Endothelial cell of umbilical vein (primary cell): ENCODE data around the gene LUZP2. TPM values are rescaled to one million over a fixed set of nuclear protein-coding genes. Genes with fewer than 3 reads are reported as not detected.

Experiments
- BruUV-seq: library from RNA; stranded (reverse); fragments of 400-500 nt; replicated peaks from 2 replicates; lab custom pipeline; 2021; lab: Mats Ljungman, UMichigan
- CTCF ChIA-PET: fragments of 300-600, 350-600 bp; sonication (Branson Sonifier 250); formaldehyde crosslinking; loops from one replicate; lab custom pipeline; 2021; ENCODE audit warnings: antibody characterized with exemption, inconsistent platforms; lab: Charles Lee
- POLR2A ChIA-PET: fragments of 300-600, 350-600 bp; sonication (Branson Sonifier 250); formaldehyde crosslinking; loops from one replicate; lab custom pipeline; 2021; ENCODE audit warnings: antibody characterized with exemption, inconsistent platforms; lab: Charles Lee
- DNase-seq: peaks from one replicate; pipeline ENCODE4 v3.0.0-alpha.2; 2011; ENCODE audit warnings: low read depth, low spot score
- FAIRE-seq: peaks from 2 replicates; lab custom pipeline; 2011; peaks lifted over from hg19 to GRCh38; lab: Jason Lieb, UNC
- H2AFZ ChIP-seq: 2 replicates; pipeline ENCODE4 v1.6.0; 2012; ENCODE audit warnings: low read depth, low read length, control low read depth, inconsistent platforms
- H3K27ac ChIP-seq: 2 replicates; pipeline ENCODE4 v1.5.1; 2011; ENCODE audit warnings: low read depth, mild to moderate bottlenecking, control low read depth, low read length, moderate library complexity; ENCODE audit not compliant: insufficient read depth
- H3K27me3 ChIP-seq, 2 experiments: 2 replicates each; pipeline versions ENCODE4 v1.6.0 to v1.6.1; 2011; ENCODE audit warnings: low read length in 2 of 2, mixed read lengths in 1 of 2; ENCODE audit not compliant: control insufficient read depth in 2 of 2, insufficient read depth in 2 of 2
- H3K36me3 ChIP-seq, 2 experiments: 2 replicates in 1 of 2; 3 replicates in 1 of 2; pipeline ENCODE4 v1.5.1; 2011; ENCODE audit warnings: low read length in 2 of 2, mild to moderate bottlenecking in 1 of 2, moderate library complexity in 1 of 2; ENCODE audit not compliant: control insufficient read depth in 2 of 2, insufficient read depth in 2 of 2; ENCODE audit errors: extremely low read depth in 1 of 2
- H3K4me1 ChIP-seq: 3 replicates; pipeline ENCODE4 v1.5.1; 2011; ENCODE audit warnings: mild to moderate bottlenecking, low read length; ENCODE audit not compliant: control insufficient read depth, insufficient read depth; ENCODE audit errors: extremely low read depth
- H3K4me2 ChIP-seq: 2 replicates; pipeline ENCODE4 v1.6.1; 2011; ENCODE audit warnings: low read length, control low read depth, mixed read lengths; ENCODE audit not compliant: insufficient read depth
- H3K4me3 ChIP-seq, 3 experiments: fragments of 200-600 bp in 1 of 3; sonication (generic), shearing (Covaris generic) in 1 of 3; replicated peaks in 1 of 3; 2 replicates each; pipeline ENCODE4 v1.5.1; 2011 to 2016; ENCODE audit warnings: control low read depth in 3 of 3, low read length in 3 of 3, mild to moderate bottlenecking in 2 of 3, inconsistent platforms in 1 of 3, low read depth in 1 of 3, moderate library complexity in 1 of 3; ENCODE audit not compliant: insufficient read depth in 1 of 3
- H3K79me2 ChIP-seq: 2 replicates; pipeline ENCODE4 v1.6.0; 2012; ENCODE audit warnings: low read length, inconsistent platforms; ENCODE audit not compliant: control insufficient read depth, insufficient read depth
- H3K9ac ChIP-seq: replicated peaks from 2 replicates; pipeline ENCODE3; 2011; ENCODE audit warnings: low read length, control low read depth; ENCODE audit not compliant: insufficient read depth; ENCODE audit errors: extremely low read depth
- H3K9me1 ChIP-seq: replicated peaks from 3 replicates; pipeline ENCODE4 v1.6.0; 2011; ENCODE audit warnings: mild to moderate bottlenecking, low read length; ENCODE audit not compliant: control insufficient read depth, insufficient read depth; ENCODE audit errors: extremely low read depth
- H3K9me3 ChIP-seq: replicated peaks from 2 replicates; pipeline ENCODE4 v1.5.1; 2012; ENCODE audit warnings: low read length, inconsistent platforms; ENCODE audit not compliant: control insufficient read depth, insufficient read depth
- H4K20me1 ChIP-seq: replicated peaks from 2 replicates; pipeline ENCODE3; 2011; ENCODE audit warnings: mild to moderate bottlenecking, low read length; ENCODE audit not compliant: control insufficient read depth, insufficient read depth; ENCODE audit errors: extremely low read depth
- FOS ChIP-seq: IDR thresholded peaks from 2 replicates; pipeline ENCODE4 v1.6.1; 2011; ENCODE audit warnings: mild to moderate bottlenecking, low read length, moderate library complexity, borderline replicate concordance; ENCODE audit not compliant: insufficient read depth
- GATA2 ChIP-seq: IDR thresholded peaks from 2 replicates; pipeline ENCODE4 v1.7.0; 2011; ENCODE audit warnings: low read depth, mild to moderate bottlenecking, moderate library complexity, mixed read lengths, low read length; ENCODE audit not compliant: insufficient read length, insufficient read depth
- JUN ChIP-seq: IDR thresholded peaks from 2 replicates; pipeline ENCODE4 v1.6.1; 2011; ENCODE audit warnings: borderline replicate concordance, low read depth; ENCODE audit not compliant: insufficient read length, insufficient read depth
- MAX ChIP-seq: IDR thresholded peaks from 2 replicates; pipeline ENCODE4 v1.6.1; 2011; ENCODE audit not compliant: insufficient read depth, insufficient read length
- POLR2AphosphoS5 ChIP-seq: IDR thresholded peaks from 2 replicates; pipeline ENCODE4 v1.6.1; 2012; ENCODE audit warnings: low read depth, mild to moderate bottlenecking, control low read depth, low read length, moderate library complexity; ENCODE audit not compliant: insufficient read depth
- dilution Hi-C: fragments of 300-500 bp; cut with MboI; formaldehyde crosslinking; loops from one replicate; pipeline ENCODE4 v1.15.0; 2019; ENCODE audit warnings: low sequenced_read_pairs; ENCODE audit not compliant: extremely low pct_ligation_motif_present
- intact Hi-C: fragments of 100-400 bp; cut with micrococcal nuclease; formaldehyde crosslinking; loops from one replicate; pipeline ENCODE4 v1.10.0; 2022
- polyA plus RNA-seq, 4 experiments: library from polyadenylated mRNA; depleted of rRNA in 3 of 4; stranded (reverse) in 3 of 4; unstranded in 1 of 4; fragments of >200 nt; gene quantifications; 2 replicates each; pipeline versions ENCODE4 v1.2.1 to v1.2.3, GENCODE V29; 2011 to 2012; ENCODE audit warnings: missing spikeins in 1 of 4
- total RNA-seq: library from RNA; stranded (reverse); gene quantifications from 2 replicates; pipeline ENCODE4 v1.2.3, GENCODE V29; 2021

Gene LUZP2
- total and polyA plus RNA-seq, 2 donors (not counting 3 experiments of a cell fraction or from before 2014, with no cell fraction given): 0.07 TPM; not detected in 1

GRCh38 chr11:24587635-24588034 lies 90.8 kb downstream of the LUZP2 start:
- no peaks in the 10 kb centered on the region for H3K9me1 ChIP-seq
- CTCF ChIA-PET: interaction anchor here (1.4 kb wide), 1 partner anchor 16 kb away, joined by 4 read pairs; no protein-coding TSS in a partner anchor
- no peak overlapping the region for H3K4me3 ChIP-seq
- no peak for DNase-seq
- no peak overlapping the region for H2AFZ ChIP-seq
- peaks cover 21% of the 10 kb centered on the region for H3K4me1 ChIP-seq
- H3K27ac ChIP-seq: peak overlapping the region; percentile 32
- intact Hi-C loops (loop anchor here (10.0 kb wide), 1 partner anchor 247 kb away; no protein-coding TSS in a partner anchor), dilution Hi-C loops (no loop called here)
- TF ChIP-seq MAX: no peak
- TF ChIP-seq JUN: no peak
- no peak for TF ChIP-seq GATA2
- no peaks in the 10 kb centered on the region for H3K36me3 ChIP-seq
- H3K27me3 ChIP-seq: no peaks in the 10 kb centered on the region
- peak overlapping the region; percentile 41 for H3K4me2 ChIP-seq
- BruUV-seq: no TSS peak
- no peaks in the 10 kb centered on the region for H3K9me3 ChIP-seq
- no peaks in the 10 kb centered on the region for H3K79me2 ChIP-seq
- FAIRE-seq: no peak
- POLR2A ChIA-PET: no interaction called here
- H4K20me1 ChIP-seq: no peaks in the 10 kb centered on the region
- H3K9ac ChIP-seq: no peak overlapping the region

- Histone ChIP-seq H3K9me3 (no peaks in the 10 kb centered on the region), H3K9me1 (no peaks in the 10 kb centered on the region), H3K4me3 (no peak overlapping the region), H3K9ac (no peak overlapping the region), H3K79me2 (no peaks in the 10 kb centered on the region), H4K20me1 (no peaks in the 10 kb centered on the region), H2AFZ (peak overlapping the region; percentile 74), H3K27me3 (no peaks in the 10 kb centered on the region), H3K4me1 (peaks cover 21% of the 10 kb centered on the region), H3K36me3 (no peaks in the 10 kb centered on the region), H3K27ac (peak overlapping the region; percentile 32), H3K4me2 (peak overlapping the region; percentile 41)
- TF ChIP-seq FOS (peak; percentile 91), GATA2 (peak; percentile 14), POLR2AphosphoS5 (no peak)
- POLR2A ChIA-PET: no interaction called here
- DNase-seq: peak; percentile 70
- no TSS peak for BruUV-seq
- intact Hi-C loops (loop anchor here (10.0 kb wide), 1 partner anchor 247 kb away; no protein-coding TSS in a partner anchor), dilution Hi-C loops (no loop called here)
- CTCF ChIA-PET: interaction anchor here (1.4 kb wide), 1 partner anchor 16 kb away, joined by 4 read pairs; no protein-coding TSS in a partner anchor
- no peak for FAIRE-seq
Observed at GRCh38 chr11:24588081-24588480, 91.2 kb downstream of the LUZP2 start.
